Endometrial microvascular endothelial cells (primary cell): Measurements from ENCODE around the gene CRYBG1. TPM values are rescaled to one million over a fixed set of nuclear protein-coding genes. Genes with fewer than 3 reads are reported as not detected.

Experiments
- in situ Hi-C: cut with HindIII; loops from 2 replicates; pipeline ENCODE4 v1.10.0; 2017; ENCODE audit warnings: low sequenced_read_pairs, low pct_unique_long_range_greater_than_20kb; ENCODE audit errors: inconsistent ontology term
- total RNA-seq: library from RNA; depleted of rRNA; stranded (reverse); fragments of >200 nt; gene quantifications from one replicate; pipeline ENCODE4 v1.2.3, GENCODE V29; 2015; ENCODE audit errors: inconsistent ontology term

CRYBG1 gene
- total RNA-seq: 45.6 TPM

- in situ Hi-C loops: no loop called here
These were observed at the start of gene CRYBG1 for GRCh38 chr6:106360410-106360988. Gene CRYBG1, plus strand, starts transcription at chr6:106360717. Its CDS starts 192 bp downstream, at chr6:106360909.

- in situ Hi-C loops: no loop called here
These were observed 44.6 kb upstream of the CRYBG1 start for GRCh38 chr6:106315765-106316374.

GRCh38 chr6:106316375-106316766, 44.1 kb upstream of the CRYBG1 start:
- in situ Hi-C loops: no loop called here

GRCh38 chr6:106318061-106318460, 42.5 kb upstream of the CRYBG1 start:
- in situ Hi-C loops: no loop called here

- in situ Hi-C loops: no loop called here
These were observed 41.7 kb upstream of the CRYBG1 start for GRCh38 chr6:106318851-106319250.

- in situ Hi-C loops: no loop called here
These were observed 38.6 kb upstream of the CRYBG1 start for GRCh38 chr6:106321940-106322339.

- in situ Hi-C loops: no loop called here
These were observed 35.7 kb upstream of the CRYBG1 start for GRCh38 chr6:106324726-106325335.

GRCh38 chr6:106325336-106326178, 35.0 kb upstream of the CRYBG1 start, which contains the start of gene ATG5:
Gene ATG5, minus strand, starts transcription at chr6:106325760. Its CDS starts 9,552 bp downstream, at chr6:106316208.
- in situ Hi-C loops: no loop called here

GRCh38 chr6:106334646-106335448, 25.7 kb upstream of the CRYBG1 start:
- in situ Hi-C loops: no loop called here

- in situ Hi-C loops: no loop called here
These were observed 21.0 kb upstream of the CRYBG1 start for GRCh38 chr6:106339334-106340029.

GRCh38 chr6:106347219-106347618, 13.3 kb upstream of the CRYBG1 start:
- in situ Hi-C loops: no loop called here

- in situ Hi-C loops: no loop called here
These were observed 4.1 kb upstream of the CRYBG1 start for GRCh38 chr6:106356378-106356777.

- in situ Hi-C loops: no loop called here
These were observed 533 bp upstream of the CRYBG1 start for GRCh38 chr6:106359959-106360409.

GRCh38 chr6:106360989-106361430, 493 bp downstream of the CRYBG1 start:
- in situ Hi-C loops: no loop called here

- in situ Hi-C loops: no loop called here
These were observed 3.1 kb downstream of the CRYBG1 start for GRCh38 chr6:106363401-106364138.

GRCh38 chr6:106369739-106370138, 9.2 kb downstream of the CRYBG1 start:
- in situ Hi-C loops: no loop called here

GRCh38 chr6:106370639-106371038, 10.1 kb downstream of the CRYBG1 start:
- in situ Hi-C loops: no loop called here
